ENCODE data around the gene AXDND1. TPM values are rescaled to one million over a fixed set of nuclear protein-coding genes. Genes with fewer than 3 reads are reported as not detected.
"Not testable (repeated sequence)": the region's sequence is repeated elsewhere in the genome, so short reads cannot be mapped to it uniquely, and the experiment has no call there.

The AXDND1 gene
- polyA plus RNA-seq, 1 donor from 2014 or later = 1.1 TPM

GRCh38 chr1:179447489-179447888, 81.7 kb downstream of the AXDND1 start:
- no peaks in the 10 kb centered on the region for H3K9me2 ChIP-seq (ENCODE audit: insufficient read depth, low read length)
- H3K79me2 ChIP-seq (replicated peaks; ENCODE audit: insufficient read depth, low read length) = no peaks in the 10 kb centered on the region
- no peaks in the 10 kb centered on the region for H3K9me3 ChIP-seq (ENCODE audit: low read length)
- H3F3A ChIP-seq (ENCODE audit: insufficient read depth, low read length, poor library complexity, severe bottlenecking) = no peaks in the 10 kb centered on the region
- TF ChIP-seq EP300 (conservative IDR thresholded peaks at IDR 0.05; ENCODE audit: poor library complexity, severe bottlenecking) = no peak
- no peak for TF ChIP-seq REST (IDR thresholded peaks at IDR 0.05; ENCODE audit: borderline replicate concordance)
- TF ChIP-seq RAD21 (conservative IDR thresholded peaks at IDR 0.05) = no peak
- no peak for TF ChIP-seq MXI1 (conservative IDR thresholded peaks at IDR 0.05; ENCODE audit: poor library complexity, severe bottlenecking)
- TF ChIP-seq POLR2AphosphoS5 (IDR thresholded peaks at IDR 0.05) = no peak
- TF ChIP-seq CTCF (IDR thresholded peaks at IDR 0.05; ENCODE audit: poor library complexity, severe bottlenecking) = no peak
- no peak for TF ChIP-seq SMC3 (conservative IDR thresholded peaks at IDR 0.05; ENCODE audit: poor library complexity)
- no peak for TF ChIP-seq TAF1 (IDR thresholded peaks at IDR 0.05; ENCODE audit: low read depth)
- TF ChIP-seq EZH2 (IDR thresholded peaks at IDR 0.05; ENCODE audit: borderline replicate concordance, insufficient read depth, low read length, poor library complexity, severe bottlenecking) = no peak
- no peak overlapping the region for H3K4me3 ChIP-seq (ENCODE audit: low read length)
- no peak overlapping the region for H2AFZ ChIP-seq (ENCODE audit: low read depth, low read length)
- no peaks in the 10 kb centered on the region for H3K27me3 ChIP-seq (ENCODE audit: insufficient read depth, low read depth, low read length)
- H4K20me1 ChIP-seq (ENCODE audit: insufficient read depth) = no peaks in the 10 kb centered on the region
- H3K4me2 ChIP-seq (ENCODE audit: low read length) = no peak overlapping the region
- H3K27ac ChIP-seq (ENCODE audit: low read length) = no peak overlapping the region
- H3K9ac ChIP-seq (ENCODE audit: low read length) = no peak overlapping the region
- no peaks in the 10 kb centered on the region for H3K36me3 ChIP-seq (ENCODE audit: insufficient read depth, low read length)

- Histone ChIP-seq H4K20me1 (ENCODE audit: insufficient read depth) (no peaks in the 10 kb centered on the region), H3K9me3 (ENCODE audit: low read length) (no peaks in the 10 kb centered on the region), H3K4me3 (ENCODE audit: low read length) (no peak overlapping the region), H3K9ac (ENCODE audit: low read length) (no peak overlapping the region), H2AFZ (ENCODE audit: low read depth, low read length) (no peak overlapping the region), H3K36me3 (ENCODE audit: insufficient read depth, low read length) (no peaks in the 10 kb centered on the region), H3K9me2 (ENCODE audit: insufficient read depth, low read length) (no peaks in the 10 kb centered on the region), H3K79me2 (replicated peaks; ENCODE audit: insufficient read depth, low read length) (no peaks in the 10 kb centered on the region), H3F3A (ENCODE audit: insufficient read depth, low read length, poor library complexity, severe bottlenecking) (no peaks in the 10 kb centered on the region), H3K27me3 (ENCODE audit: insufficient read depth, low read depth, low read length) (no peaks in the 10 kb centered on the region), H3K27ac (ENCODE audit: low read length) (no peak overlapping the region), H3K4me2 (ENCODE audit: low read length) (no peak overlapping the region)
- TF ChIP-seq CTCF (IDR thresholded peaks at IDR 0.05; ENCODE audit: poor library complexity, severe bottlenecking) (no peak), SMC3 (conservative IDR thresholded peaks at IDR 0.05; ENCODE audit: poor library complexity) (no peak), EP300 (conservative IDR thresholded peaks at IDR 0.05; ENCODE audit: poor library complexity, severe bottlenecking) (no peak), RAD21 (conservative IDR thresholded peaks at IDR 0.05) (no peak), MXI1 (conservative IDR thresholded peaks at IDR 0.05; ENCODE audit: poor library complexity, severe bottlenecking) (no peak), TAF1 (IDR thresholded peaks at IDR 0.05; ENCODE audit: low read depth) (no peak), EZH2 (IDR thresholded peaks at IDR 0.05; ENCODE audit: borderline replicate concordance, insufficient read depth, low read length, poor library complexity, severe bottlenecking) (no peak), REST (IDR thresholded peaks at IDR 0.05; ENCODE audit: borderline replicate concordance) (no peak), POLR2AphosphoS5 (IDR thresholded peaks at IDR 0.05) (no peak)
Measured at GRCh38 chr1:179448437-179449149, 82.8 kb downstream of the AXDND1 start.

GRCh38 chr1:179459606-179460206, 93.9 kb downstream of the AXDND1 start:
- H3K27ac ChIP-seq (ENCODE audit: low read length); H4K20me1 ChIP-seq (ENCODE audit: insufficient read depth); H3K4me3 ChIP-seq (ENCODE audit: low read length); H3F3A ChIP-seq (ENCODE audit: insufficient read depth, low read length, poor library complexity, severe bottlenecking); H3K79me2 ChIP-seq (replicated peaks; ENCODE audit: insufficient read depth, low read length); H3K9me2 ChIP-seq (ENCODE audit: insufficient read depth, low read length); H3K36me3 ChIP-seq (ENCODE audit: insufficient read depth, low read length); H3K9me3 ChIP-seq (ENCODE audit: low read length); H3K27me3 ChIP-seq (ENCODE audit: insufficient read depth, low read depth, low read length); H3K9ac ChIP-seq (ENCODE audit: low read length); H3K4me2 ChIP-seq (ENCODE audit: low read length); H2AFZ ChIP-seq (ENCODE audit: low read depth, low read length): not testable (repeated sequence)

Measured in neural cell (in vitro differentiated cells).